Measurements from ENCODE around the gene PPIL1.

The PPIL1 gene

DNA sequence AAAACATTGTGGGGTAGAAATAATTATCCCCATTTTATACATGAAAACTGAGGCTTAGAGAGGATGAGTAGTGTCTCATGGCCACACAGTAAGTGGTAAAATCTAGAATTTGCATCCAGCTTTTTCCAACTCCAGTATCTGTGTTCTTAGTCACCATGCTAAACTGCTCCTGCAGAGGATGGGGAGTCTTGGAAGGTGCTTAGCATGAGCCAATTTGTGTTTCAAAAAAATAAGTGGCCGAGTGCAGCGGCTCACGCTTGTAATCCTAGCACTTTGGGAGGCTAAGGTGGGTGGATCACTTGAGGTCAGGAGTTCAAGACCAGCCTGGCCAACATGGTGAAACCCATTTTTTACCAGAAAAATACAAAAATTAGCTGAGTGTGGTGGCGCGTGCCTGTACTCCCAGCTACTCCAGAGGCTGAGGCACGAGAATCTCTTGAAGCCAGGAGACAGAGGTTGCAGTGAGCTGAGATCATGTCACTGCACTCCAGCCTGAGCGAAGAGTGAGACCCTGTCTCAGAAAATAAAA is 13.6 kb upstream of the PPIL1 start:
- no peak for DNase-seq

DNA sequence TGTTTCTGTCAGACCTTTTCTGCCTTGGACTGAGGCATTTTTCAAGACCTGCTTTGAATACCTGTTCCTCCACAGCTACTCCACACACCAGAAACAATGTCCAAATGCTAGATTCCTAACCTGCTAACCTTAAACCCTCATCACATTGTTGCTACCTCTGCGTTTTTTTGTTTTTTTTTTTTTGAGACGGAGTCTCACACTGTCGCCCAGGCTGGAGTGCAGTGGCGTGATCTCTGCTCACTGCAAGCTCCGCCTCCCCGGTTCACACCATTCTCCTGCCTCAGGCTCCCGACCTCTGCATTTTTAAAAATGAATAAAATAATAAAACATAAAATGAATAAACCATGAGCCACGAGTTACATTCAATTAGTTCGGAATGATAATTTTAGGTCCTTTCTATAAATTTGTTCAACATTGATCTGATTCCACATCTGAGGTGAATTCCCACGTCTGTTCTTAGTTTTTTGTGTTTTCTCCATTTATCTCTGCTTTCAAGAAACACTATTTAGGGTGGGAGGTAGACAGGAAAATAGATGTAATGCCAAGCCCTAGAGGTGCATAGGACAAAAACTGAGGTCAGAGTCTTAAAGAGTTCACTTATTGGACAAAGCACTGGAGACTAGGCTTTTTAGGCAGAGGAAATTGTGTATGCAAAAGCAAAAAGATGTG is 12.5 kb upstream of the PPIL1 start:
- DNase-seq = no peak

DNA sequence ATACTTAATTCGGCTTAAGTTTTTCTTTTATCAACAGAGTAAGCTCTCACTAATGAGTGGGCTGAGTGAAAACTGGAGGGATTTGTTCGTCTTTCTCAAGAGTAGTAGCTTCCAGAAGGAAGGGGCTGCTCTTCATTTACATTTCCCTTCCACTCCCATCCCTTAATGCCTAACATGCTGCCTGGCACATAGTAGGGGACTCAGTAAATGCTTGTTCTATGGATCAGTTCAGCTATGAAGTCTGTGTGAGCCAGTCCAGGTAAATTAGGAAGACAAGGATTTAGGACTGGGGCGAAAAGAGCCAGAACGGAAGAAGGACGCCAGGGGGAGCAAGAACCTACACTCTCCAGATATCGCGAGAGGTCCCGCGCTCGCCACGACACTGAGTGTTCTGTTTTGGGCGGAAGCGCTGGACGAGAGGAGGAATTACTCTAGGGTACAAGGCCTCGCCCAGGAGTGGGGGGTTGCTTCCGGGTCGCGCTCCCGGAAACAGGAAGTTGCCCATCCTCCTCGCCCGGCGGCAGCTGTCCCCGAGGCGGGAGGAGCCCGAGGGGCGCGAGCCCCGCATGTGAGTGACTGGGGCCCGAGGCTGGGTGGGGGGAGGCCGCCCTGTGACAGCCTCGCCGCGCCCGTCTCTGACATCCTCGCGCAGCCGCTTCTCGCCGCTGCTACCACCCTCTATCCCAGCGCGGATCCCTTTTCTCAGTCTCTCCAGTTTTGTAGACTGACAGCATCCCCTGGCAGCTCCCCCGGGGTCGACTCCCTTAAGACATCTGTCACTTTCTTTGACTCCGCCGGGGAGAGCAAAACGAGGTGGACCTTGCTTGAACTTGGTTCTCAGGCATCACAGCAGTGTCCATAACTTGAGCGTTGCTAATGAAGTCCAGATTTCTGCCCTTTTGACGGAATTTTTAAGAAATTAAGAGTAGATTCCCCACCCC is 11.1 kb upstream of the PPIL1 start, which contains the start of gene C6orf89:
TSS of gene C6orf89 (plus strand) at position 492 of the 941 bp plus-strand sequence. CDS start 13,493 bp downstream, outside the sequence.
- peak; percentile 98 for DNase-seq

DNA sequence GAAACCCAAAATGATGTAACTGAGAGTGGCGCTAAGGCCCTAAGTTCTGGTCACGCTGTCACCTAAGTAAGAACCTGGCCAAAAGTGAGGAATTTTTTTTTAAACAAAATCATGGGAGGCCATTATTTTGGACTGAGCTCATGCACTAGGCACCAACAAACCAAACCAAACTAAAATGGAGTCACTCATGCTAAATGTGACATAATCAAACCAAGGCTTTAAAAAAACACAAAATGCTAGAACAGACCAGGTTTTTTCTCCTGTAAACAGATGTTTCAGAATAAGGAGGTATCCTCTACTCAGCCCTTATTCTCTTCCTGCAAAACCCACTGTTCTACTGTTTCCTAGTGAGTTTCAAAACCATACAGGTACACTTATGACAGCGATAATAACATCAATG is 10.0 kb upstream of the PPIL1 start:
- DNase-seq = no peak

DNA sequence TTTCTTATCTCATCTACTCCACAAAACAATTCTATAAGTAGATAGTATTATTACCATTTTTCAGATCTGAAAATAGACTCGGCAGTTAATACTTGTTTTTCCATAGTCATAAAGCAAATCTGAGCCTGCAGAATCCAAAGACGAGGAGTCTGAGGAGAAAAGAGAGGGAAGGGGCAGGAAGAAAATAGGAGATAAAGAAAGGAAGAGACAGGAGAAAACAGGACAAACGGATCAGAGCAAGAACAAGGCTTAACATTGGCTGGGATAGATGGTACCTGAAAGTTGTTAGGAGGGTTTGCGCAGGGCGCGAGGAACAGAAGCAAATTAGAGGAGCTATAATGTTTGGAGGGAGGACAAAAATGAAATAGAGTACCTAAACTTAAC is 639 bp upstream of the PPIL1 start:
- DNase-seq = no peak

DNA sequence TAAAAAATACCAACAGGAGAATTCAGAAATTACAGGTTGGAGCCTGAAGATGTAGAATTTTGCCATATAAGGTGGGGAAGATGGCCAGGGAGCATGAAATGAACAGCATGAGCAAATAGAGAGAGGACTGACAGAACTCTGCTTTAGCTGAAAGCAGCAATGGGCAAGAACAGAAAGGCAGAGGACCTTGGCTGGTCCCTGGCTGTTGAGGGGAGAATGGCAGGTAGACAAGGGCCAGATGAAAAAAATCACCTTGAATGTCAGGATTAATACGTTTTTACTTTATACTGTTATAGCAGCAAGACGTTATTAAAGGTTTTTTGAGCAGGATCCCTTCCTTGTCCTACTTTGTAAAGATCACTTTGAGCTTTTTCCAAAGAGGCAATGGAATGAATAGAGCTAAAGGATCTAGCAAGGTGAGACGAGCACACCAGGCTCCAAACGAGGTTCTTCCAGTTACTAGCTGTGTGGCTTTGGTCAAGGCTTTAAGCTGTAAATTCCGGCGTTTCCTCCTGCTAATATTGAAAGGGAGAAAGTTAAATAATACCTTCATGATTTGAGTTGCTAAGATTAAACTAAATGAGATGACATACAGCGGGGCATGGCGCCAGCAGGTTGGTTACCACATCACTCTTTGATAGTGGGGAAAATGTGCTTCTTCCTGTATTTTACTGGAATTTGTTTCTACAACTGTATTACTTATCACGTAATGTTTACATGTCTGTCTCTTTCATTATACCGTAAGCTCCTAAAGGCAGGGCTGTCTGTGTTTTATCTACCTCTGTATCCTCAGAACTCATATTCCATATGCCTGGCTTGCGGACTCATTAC is 776 bp downstream of the PPIL1 start:
- no peak for DNase-seq

DNA sequence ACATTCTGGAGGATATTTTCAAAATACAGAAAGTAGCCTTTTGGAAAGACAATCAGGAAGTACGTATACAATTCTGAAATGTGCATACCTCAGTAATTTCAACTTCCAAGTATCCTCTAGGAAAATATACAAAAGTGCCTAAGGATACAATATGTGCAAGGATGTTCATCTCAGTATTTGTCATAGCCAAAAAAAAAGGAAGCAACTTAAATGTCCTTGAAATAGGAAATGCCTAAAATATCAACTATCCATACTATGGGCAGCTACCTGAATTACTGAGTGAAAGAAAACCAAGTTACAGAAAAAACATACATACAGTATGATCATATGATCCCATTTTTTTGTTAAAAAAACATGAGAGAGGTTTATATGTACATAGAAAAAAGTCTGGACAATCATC is 1.5 kb downstream of the PPIL1 start:
- no peak for DNase-seq

DNA sequence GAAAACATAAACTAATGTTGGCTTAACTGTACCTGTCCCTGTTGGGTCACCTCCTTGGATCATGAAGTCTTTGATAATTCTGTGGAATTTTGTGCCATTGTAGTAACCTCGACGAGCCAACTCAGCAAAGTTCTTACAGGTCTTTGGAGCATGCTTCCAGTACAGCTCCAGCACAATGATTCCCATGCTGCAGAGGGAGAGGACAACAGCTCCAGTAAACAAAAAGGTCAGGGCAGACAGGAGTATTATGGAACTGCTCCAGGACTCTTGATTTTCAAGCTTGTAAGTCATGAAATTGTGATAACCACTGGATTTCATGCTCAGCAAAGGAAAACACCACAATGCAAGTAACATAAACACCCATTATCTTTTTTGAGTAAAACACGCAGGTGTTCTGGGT is 2.9 kb downstream of the PPIL1 start:
- no peak for DNase-seq

DNA sequence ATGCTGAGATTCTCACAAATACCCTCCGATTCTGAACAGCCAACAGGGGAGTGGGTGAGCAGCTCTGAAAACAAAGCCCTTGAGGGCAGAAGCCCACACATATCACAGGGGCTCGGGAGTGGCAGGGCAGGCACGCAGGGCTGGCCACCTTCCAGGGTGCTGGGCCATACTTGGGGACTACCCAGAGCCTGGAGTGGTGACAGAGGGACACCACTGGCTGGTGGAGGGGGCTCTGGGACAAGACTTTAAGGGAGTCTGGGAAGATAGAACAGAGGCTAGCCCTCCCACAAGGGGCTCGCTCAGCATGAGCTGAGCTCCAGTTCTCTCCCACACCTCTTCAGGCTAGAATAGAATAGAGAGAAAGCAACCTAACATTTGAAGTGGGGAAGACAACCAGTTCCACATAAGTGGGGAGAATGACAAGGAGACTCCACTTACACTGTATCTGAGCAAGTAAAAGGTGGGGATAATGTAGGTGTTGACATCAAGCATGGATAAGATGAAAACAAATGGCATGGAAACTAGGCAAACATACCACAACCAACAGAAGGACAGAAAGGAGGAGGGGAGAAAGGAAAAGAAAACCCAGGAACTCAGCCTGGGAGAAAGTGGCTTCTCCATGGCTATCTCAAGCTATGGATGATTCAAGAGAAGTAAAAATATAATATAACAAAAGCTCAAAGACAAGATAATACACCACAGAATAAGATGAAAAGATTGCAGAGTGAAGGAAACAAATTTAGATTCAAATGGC is 7.0 kb downstream of the PPIL1 start:
- no peak for DNase-seq

DNA sequence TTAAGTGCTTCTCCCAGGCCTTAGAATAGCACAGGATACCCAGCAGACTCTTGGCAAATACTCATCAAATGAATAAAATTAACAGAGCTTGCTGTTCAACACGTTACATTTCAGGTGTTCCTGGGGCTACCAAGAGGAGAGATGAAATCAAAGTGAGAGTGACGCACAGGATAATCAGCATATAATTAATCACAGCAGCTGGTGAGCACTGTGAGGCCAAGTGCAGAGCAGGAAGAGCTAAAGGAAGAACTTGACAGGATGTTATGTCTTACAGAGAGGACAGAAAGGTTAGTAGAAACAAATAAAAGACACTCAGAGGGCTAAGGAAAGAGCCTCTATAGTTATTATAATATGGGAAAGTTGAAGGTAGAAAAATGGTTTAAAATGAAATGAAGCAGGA is 8.8 kb downstream of the PPIL1 start:
- DNase-seq = no peak

DNA sequence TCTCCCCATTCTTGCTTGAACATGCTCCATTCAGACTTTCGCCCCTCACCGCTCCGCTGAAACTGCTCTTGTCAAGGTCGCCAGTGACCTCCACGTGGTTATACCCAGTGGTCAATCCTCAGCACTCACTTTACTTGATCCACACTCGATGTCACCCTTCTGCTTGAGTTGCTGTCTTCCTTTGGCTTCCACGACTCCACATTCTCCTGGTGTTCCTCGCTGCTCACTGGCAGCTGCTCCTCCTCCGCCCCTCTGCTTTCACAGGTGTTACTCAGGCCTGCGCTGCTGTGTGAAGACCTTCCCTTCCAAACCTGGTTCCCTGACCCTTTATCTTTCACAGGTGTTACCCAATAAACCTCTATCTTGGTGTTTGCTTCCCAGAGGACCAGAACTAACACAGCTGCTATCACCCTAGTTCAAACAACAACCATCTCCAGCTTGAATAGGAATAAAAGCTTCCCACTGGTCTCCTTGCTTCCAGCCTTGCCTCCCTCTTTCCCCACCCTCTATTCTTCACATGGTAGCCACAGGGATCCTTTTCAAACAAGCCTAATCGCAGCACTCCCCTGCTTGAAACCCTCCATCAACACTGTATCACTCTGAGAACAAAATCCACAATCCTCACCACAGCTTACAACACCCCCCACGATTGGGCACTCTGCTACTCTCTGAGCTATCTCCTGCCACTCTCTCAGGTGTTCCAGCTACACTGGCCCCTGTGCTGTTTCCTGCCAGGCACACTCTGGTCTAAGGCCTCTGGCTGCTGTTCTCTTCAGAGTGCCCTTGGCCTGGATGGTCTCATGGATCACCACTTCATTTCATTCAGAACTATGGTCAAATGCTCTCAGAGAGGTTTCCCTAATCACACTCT is 10.7 kb downstream of the PPIL1 start:
- no peak for DNase-seq

DNA sequence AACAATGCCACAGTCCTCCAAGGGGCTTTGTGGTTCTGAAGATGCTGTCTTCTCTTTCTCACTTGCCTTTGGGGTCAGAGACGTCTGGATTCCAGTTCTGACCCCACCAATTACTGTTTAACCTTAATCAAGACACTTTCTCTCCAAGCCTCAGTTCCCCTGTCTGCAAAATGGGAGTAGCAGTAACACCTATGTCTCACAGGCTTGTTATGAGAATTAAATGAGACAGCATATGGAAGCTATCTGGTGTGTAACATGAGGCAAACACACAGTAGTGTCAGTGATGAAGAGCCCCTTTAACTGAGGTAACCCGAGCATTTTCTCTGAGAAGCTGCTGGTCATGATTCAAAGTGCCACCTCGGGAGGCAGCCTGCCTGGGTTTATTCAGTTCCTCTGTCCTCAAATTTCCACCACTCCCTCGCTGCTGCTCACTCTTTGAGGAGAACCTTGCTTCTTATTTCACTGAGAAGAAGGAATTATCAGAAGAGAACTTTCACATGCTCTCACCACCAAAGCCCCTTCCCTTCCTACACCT is 11.7 kb downstream of the PPIL1 start:
- no peak for DNase-seq

DNA sequence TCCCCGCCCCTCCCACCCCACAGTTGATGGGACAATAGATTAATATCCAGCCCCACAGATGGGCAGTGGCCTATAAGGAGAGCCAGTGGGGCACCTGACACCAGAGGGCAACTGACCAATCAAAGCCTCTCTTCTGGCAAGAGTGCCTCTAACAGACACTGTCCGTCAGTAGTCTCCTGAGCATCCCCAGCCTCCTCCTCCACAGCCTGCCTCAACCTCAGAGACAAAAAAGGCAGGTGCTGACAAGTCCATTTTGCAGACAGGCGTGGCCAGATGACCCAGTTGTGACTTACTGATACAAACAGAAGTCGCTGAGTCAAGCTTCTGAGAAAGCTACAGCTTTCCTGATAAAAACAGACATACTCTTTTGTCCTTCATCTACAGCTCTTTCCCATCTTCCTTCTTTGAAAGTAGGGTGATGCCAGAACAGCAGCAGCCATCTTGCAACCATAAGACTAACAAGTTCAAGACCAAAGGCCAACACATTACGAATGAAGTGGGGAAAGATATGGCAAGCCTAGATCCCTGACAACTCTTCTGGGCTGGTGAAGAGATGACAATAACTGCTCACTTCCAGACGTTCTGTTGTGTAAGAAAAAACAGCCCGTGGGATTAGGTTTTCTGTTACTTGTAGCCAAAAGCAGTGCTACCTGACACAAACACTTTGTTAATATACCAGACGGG is 12.3 kb downstream of the PPIL1 start:
- DNase-seq = no peak

DNA sequence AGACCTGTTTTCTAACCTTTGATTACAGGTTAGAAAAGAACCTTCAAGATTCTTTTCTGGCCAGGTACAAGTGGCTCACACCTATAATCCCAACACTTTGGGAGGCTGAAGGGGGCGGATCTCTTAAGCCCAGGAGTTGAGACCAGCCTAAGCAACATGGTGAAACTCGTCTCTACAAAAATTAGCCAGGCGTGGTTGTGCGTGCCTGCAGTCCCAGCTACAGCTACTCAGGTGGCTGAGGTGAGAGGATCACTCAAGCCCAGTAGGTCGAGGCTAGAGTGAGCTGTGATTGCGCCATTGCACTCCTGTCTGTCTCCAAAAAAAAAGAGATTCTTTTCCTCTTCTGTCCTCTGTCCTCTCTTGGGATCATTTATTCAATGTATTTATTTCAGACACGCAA is 14.5 kb downstream of the PPIL1 start:
- DNase-seq = no peak

DNA sequence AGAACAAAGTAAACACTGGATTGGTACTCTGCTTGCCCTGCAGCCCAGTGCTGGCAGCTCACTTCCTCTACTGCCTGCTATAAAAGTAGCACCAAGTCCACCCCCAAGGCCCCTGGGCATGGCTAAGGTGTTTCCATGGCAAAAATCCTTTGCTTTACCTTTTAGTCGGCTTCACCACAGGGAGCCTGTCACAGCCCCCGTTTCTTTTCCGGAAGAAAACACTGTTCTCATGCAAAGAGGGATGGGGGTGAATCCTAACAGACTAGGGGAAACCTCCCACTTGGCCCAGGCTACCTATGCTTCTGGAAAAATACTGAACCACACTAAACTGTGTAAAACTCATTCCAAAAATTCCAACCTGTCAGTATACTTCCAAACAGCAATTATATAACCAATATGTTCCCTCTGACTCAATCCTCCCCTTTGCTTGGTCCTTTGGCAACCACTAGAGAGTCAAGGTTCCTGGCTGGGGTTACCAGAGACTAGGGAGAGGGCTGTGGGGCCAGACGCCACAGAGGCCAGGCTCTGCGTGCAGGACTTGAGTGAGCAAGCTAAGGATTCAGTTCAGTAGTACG is 16.1 kb downstream of the PPIL1 start:
- DNase-seq = no peak

DNA sequence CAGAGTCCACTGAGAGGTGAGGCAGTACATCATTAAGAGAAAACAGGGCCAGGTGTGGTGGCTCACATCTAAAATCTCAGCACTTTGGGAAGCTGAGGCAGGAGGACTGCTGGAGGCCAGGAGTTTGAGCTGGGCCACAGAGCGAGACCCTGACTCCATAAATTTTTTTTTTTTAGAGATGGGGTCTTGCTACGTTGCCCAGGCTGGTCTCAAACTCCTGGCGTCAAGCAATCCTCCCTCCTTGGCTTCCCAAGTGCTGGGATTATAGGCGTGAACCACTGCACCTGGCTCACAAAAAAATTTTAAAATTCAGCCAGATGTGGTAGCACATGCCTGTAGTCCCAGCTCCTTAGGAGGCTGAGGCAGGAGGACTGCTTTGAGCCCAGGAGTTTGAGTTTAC is 17.3 kb downstream of the PPIL1 start:
- no peak for DNase-seq

DNA sequence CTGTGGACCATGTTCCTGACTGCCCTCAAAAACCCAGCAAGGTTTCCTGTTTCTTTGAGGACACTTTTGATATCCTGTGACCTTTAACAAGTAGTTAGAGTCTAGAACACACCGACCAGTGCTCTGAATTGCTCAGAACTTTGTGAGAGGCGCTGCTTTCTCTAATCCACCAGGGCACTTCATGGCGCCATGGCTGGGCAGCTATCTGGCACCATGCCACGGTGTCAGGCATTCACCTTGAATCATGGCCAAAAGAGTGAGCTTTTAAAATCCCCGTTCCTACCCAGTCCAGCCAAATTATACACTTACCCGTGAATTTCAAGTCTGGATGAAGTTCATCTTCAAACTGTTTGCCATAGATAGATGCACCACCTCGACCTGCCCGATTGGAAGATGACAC is 18.3 kb downstream of the PPIL1 start:
- DNase-seq = no peak

DNA sequence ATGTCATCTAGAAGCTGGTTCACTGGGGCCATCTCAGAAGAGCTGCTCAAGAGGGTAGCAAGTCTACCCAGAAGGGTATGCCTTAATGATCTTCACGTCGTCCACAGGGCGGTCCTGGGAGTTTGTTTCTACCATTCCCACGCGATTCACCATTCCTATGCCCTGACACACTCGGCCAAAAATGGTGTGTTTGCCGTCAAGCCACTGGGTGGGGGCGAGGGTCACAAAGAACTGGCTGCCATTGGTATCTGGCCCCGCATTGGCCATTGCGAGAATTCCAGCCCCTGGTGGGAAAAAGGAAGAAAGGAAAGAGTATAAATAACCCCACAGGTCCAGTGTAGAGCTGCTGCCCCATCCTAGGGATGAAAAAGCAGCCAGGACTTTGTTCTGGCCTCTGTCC is 18.9 kb downstream of the PPIL1 start:
- no peak for DNase-seq

DNA sequence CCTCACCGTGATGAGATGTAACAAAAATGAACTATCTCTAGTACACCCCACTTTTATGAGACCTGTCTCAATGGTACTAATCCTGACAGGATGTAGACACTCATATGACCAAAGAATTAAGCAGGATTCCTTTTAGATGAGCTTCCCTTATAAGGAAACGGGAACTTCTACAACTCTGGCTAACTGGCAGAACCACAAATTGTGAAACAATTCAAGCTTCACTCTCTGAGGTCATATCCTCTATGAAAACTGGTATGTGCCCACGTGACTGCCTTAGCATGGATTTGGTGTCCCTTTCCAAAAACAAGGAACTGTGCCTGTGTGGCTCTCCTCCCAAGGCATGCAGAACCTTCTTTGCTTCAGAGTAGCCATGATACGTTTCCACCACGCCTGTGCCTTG is 21.3 kb downstream of the PPIL1 start:
- DNase-seq = no peak
